Amniotic epithelial cell (primary cell): ENCODE data around the gene CELSR1.

ENCODE experiments used
- DNase-seq: peaks from one replicate; pipeline ENCODE4 v3.0.0-alpha.2; 2010; ENCODE audit warnings: low read depth

The CELSR1 gene

DNA sequence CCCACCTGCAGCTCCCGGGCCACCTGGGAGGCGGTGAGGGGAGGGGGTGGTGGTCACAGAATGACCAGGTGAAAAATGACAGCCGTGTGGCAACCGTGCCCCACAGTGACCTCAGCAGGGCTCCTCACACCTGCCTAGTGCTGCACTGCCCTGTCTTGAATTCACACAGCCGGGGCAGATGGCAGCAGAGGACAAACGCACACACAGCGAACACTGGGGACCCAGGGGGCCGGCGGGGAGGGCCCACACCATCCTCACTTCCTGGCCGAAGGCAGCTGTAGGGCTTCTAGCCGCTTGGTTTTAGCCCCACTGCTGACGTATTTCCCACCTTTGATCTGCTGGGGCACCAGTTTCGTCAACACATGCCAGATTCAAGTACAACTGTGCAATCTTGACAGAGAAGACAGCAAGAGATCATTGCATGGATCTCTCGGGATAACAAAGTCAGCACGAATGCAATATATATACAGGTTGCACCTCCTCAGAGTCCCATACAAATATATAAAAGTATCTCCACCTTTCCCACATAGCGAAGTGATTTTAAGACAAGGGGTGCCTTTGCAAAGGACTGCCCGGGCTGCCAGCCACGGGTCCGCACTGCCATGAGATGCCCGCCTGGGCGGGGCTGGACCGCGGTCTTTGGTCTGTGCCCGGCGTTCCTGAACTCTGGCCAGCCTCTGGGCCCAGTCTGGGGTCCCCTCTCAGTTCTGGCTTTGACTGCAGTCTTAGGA is 175.1 kb downstream of the CELSR1 start:
- no peak for DNase-seq

- no peak for DNase-seq
Measured at GRCh38 chr22:46361826-46362202, 175.6 kb downstream of the CELSR1 start.

DNA sequence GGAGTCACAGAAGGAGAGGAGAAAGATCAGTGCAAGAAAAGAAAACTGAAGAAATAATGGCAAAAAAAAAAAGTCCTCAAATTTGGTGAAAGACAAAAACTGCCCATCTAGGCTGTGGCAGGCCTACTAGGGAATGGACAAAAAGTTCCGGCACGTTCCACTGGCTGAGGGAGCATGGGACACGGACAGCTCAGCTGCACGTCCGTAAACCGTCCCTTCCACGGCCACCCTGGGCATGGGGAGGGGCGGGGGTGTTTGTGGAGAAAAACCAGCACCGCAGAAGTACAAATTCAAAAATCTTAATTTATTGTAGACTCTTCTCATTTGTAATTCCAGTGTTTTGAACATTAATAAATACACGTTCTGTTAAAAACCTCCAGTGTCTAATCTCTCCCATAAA is 176.5 kb downstream of the CELSR1 start:
- no peak for DNase-seq

GRCh38 chr22:46360097-46360496 is 177.3 kb downstream of the CELSR1 start:
- DNase-seq = no peak

DNA sequence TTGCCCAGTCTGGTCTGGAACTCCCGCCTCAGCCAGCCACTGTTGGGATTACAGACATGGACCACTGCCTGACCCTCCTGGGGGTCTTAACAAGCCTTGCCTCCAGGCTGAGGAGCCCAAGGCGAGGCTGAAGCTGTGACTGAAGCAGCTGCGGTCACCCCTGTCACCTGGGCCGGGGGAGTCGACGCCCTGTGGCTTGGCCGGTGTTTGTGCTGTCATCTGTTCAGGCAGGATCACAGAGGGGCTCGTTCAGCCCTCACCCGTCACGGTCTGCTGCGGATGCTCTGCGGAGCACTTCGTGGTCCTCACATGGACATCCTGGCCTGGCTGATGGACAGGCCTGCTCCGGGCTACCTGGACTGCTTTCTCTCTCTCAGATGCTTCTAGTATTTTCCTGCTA is 178.1 kb downstream of the CELSR1 start:
- DNase-seq = no peak

DNA sequence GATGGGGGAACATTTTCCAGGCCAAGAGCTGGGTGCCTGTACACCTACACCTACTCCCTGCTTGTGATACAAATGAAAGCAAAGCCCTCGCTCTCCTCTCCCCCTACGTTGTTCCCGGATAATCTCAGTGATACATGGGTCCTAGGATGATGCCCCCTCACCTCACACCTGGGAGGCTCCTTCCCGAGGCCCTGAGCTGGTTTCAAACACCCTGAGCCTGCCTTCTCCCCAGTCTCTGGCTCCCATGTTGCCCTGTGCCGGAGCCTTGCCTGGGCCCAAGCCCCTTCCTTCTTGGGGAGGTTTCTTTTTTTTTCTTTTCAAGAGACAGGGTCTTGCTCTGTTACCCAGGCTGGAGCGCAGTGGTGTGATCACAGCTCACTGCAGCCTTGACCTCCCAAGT is 178.7 kb downstream of the CELSR1 start:
- no peak for DNase-seq

- peak; percentile 7 for DNase-seq
Measured at GRCh38 chr22:46357711-46358520, 179.5 kb downstream of the CELSR1 start.

GRCh38 chr22:46356496-46357480 is 180.6 kb downstream of the CELSR1 start:
- DNase-seq = no peak

- DNase-seq = no peak
Measured at GRCh38 chr22:46355996-46356471, 181.4 kb downstream of the CELSR1 start.

- peak; percentile 31 for DNase-seq
Measured at GRCh38 chr22:46355369-46355995, 181.9 kb downstream of the CELSR1 start.

GRCh38 chr22:46354993-46355305 is 182.5 kb downstream of the CELSR1 start:
- no peak for DNase-seq

DNA sequence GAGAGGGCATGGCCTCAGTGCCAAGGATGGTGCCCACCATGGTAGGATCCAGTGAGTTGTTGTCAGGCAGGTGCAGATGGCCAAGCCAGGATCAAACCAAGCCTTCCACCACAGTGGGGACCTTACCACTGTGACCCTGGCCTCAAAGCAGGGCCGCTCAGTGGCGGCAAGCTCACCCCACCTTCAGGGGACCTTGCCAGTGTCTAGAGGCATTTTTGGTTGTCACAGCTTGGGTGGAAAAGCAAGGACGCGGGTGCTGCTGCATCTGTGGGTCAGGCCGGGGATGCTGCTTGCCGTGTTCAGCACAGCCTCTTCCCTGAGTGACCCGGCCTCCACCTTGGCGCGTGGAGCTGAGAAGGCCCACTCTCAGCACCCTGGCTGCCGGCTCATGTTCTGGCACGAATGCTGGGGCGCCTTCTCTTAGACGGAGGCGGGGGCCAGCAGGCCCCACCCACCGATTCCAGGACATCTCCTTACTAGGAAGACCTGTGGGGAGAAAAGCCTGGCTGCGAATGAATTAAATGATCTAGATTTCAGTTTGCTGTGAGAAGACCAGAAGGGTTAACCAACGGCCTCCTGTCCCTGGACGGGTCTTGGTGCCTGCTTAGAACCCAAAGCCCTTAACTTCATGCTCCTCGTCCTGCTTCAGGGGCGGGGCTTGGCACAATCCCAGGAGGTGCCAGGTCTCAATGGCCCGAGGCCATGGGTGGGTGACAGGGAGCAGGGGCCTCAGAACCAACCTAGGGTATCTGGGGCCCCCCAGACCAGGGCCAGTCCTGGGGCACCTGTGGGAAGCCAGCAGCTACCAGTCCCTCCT is 183.0 kb downstream of the CELSR1 start:
- DNase-seq = no peak

GRCh38 chr22:46353483-46354105 is 183.8 kb downstream of the CELSR1 start:
- peak; percentile 12 for DNase-seq

GRCh38 chr22:46352691-46353386 is 184.6 kb downstream of the CELSR1 start:
- DNase-seq = peak; percentile 36

- no peak for DNase-seq
Measured at GRCh38 chr22:46352276-46352675, 185.1 kb downstream of the CELSR1 start.

DNA sequence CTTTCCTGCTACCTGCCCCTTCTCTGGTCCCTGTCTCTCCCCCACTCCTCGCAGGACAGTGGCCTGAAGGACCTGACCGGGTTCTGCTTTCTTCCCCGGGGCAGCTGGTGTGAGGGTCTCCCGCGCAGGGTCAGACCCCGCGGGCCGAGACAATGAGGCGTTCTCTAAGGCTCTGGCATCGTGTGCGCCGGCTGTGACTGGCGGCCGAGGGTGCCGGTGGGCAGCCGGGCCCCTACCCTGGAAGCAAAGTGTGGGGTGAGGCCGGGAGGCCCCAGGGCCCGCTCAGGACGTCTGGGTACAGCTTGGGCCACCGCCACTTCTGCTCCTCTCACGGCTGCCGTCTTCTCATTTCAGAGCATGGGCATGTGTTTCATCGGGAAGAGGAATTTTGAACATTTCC is 185.7 kb downstream of the CELSR1 start:
- no peak for DNase-seq

DNA sequence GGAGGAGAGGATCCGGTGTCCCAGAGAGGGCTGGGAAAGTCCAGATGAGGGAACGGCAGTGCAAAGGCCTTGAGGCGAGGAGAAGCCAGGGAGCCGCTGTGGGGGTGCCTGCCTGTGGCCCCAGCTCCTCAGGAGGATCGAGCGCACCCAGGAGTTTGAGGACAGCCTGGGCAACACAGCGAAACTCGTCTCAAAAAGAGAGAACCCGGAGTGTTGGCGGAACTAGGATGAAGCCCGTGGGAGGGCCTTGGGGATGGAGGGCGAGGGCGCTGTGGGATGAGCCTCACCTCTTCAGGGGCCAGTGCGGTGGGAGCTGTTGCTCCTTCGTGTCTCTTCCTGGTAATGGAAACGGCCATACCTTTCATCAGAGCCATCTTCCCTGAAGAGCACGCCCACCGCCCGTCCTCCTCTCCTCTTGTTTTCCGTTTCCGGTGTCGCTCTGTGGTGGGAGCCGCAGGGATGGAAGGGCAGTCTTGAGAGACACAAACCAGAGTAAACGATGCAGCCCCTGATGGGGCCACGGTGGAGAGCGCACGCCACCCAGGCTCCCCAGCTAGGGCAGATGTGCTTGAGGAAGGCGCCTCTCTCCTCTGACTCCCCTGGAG is 186.2 kb downstream of the CELSR1 start:
- DNase-seq = no peak

- no peak for DNase-seq
Measured at GRCh38 chr22:46350646-46351045, 186.8 kb downstream of the CELSR1 start.

DNA sequence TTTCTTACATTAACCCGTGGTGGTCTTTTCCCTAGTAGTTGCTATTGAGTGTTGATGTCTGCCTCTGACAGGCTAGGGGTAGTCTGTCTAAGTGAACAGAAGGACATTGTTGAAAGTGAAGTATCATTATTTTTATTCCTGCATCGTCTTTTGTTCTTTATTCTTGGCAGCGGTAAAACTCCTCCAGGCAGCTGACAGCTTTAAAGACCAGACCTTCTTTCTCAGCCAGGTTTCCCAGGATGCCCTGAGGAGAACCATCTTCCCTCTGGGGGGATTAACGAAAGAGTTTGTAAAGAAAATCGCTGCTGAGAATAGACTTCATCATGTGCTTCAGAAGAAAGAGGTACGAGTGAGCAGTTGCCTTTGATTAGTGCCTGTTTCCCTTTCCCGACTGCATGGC is 187.3 kb downstream of the CELSR1 start:
- no peak for DNase-seq
